ENCODE data around the gene TMEM151B. TPM values are rescaled to one million over a fixed set of nuclear protein-coding genes. Genes with fewer than 3 reads are reported as not detected.

Gene TMEM151B
- total and polyA plus RNA-seq, 2 donors (not counting 1 experiment from before 2014, with no cell fraction given): 0.01 to 0.10 TPM

DNA sequence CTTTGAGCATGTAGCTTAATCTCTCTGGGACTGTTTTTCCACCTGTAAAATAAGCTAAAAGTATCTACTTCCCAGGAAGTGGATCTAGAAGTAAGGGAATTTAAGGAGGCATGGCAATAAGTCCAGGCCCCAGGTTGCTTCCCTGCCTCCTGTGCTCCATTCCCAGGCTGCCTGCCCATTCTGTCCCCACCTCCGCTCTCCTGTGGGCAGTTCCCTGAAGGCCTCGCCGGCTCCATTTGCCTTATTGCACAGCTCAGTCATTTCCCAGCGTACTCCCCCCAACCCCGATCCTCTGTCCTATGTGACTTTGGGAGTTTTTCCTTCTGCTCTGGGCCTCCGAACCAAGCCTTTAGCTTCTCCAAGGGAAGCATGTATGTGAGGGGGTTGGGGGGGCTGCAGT lies 42.2 kb upstream of the TMEM151B start:
- Mint-ChIP-seq H3K27ac (no peak overlapping the region), H3K4me1 (peaks cover 10% of the 10 kb centered on the region), H3K4me3 (no peak overlapping the region), H3K9me3 (ENCODE audit: insufficient read depth) (no peaks in the 10 kb centered on the region), H3K27me3 (no peaks in the 10 kb centered on the region)
- Histone ChIP-seq H3K4me2 (replicated peaks; ENCODE audit: low read depth, low read length, poor library complexity, severe bottlenecking) (no peak overlapping the region), H3K9me3 (ENCODE audit: control extremely low read depth in 1 of 3, control insufficient read depth in 2 of 3, insufficient read depth in 1 of 3, low read length in 2 of 3) (no peaks in the 10 kb centered on the region), H3K36me3 (replicated peaks in 1 of 2; ENCODE audit: control extremely low read depth in 1 of 2, control insufficient read depth in 1 of 2, extremely low read depth in 1 of 2, insufficient read depth in 2 of 2, low read length in 1 of 2) (no peaks in the 10 kb centered on the region), H2AFZ (ENCODE audit: insufficient read depth, low read depth, low read length, poor library complexity, severe bottlenecking) (no peak overlapping the region), H3K4me3 (ENCODE audit: control extremely low read depth in 1 of 5, extremely low read depth in 1 of 5, insufficient read depth in 1 of 5, low read depth in 2 of 5, low read length in 4 of 5) (no peak overlapping the region), H3K9ac (ENCODE audit: low read length) (no peak overlapping the region), H4K20me1 (ENCODE audit: control insufficient read depth, insufficient read depth, low read length, poor library complexity, severe bottlenecking) (no peaks in the 10 kb centered on the region), H3K27ac (ENCODE audit: low read length in 2 of 2) (no peak overlapping the region), H3K79me2 (ENCODE audit: control insufficient read depth, insufficient read depth, low read length) (peaks cover 5% of the 10 kb centered on the region), H3K4me1 (ENCODE audit: control insufficient read depth in 2 of 2, insufficient read depth in 2 of 2, low read length in 2 of 2) (peaks cover 8 to 11% of the 10 kb centered on the region in 2 donors), H3K27me3 (replicated peaks in 1 of 4; ENCODE audit: control extremely low read depth in 1 of 4, control insufficient read depth in 3 of 4, insufficient read depth in 4 of 4, low read length in 3 of 4) (peaks cover 0 to 1% (median 0%) of the 10 kb centered on the region in 4 experiments)
- DNase-seq (no peak), ATAC-seq (ENCODE audit: low read depth) (no peak)
- CTCF ChIA-PET: interaction anchor here (0.9 to 1.3 kb wide), 2 partner anchors 9 to 30 kb away, joined by 3 to 5 read pairs; no protein-coding TSS in a partner anchor
- WGBS (ENCODE audit: insufficient coverage): 100% methylated on average over 2 of the region's 6 CpGs
- TF ChIP-seq CTCF (IDR thresholded peaks at IDR 0.05) (no peak), EZH2 (IDR thresholded peaks at IDR 0.05; ENCODE audit: borderline replicate concordance, insufficient read depth, low read depth, low read length, poor library complexity, severe bottlenecking) (no peak)
- POLR2A ChIA-PET: interaction anchor here (0.5 to 1.3 kb wide), 2 partner anchors 19 to 73 kb away, joined by 3 read pairs; partner anchors contain the start of gene HSP90AB1
- intact Hi-C loops (cut with micrococcal nuclease): no loop called here

GRCh38 chr6:44228433-44228832 lies 41.8 kb upstream of the TMEM151B start:
- WGBS (ENCODE audit: insufficient coverage): 100% methylated on average over 7 of the region's 7 CpGs
- H3K79me2 ChIP-seq (ENCODE audit: control insufficient read depth, insufficient read depth, low read length): peaks cover 5% of the 10 kb centered on the region

More at GRCh38 chr6:44228433-44228832, 41.8 kb upstream of the TMEM151B start:
- intact Hi-C loops (cut with micrococcal nuclease): no loop called here
- no peaks in the 10 kb centered on the region for H4K20me1 ChIP-seq (ENCODE audit: control insufficient read depth, insufficient read depth, low read length, poor library complexity, severe bottlenecking)
- no peak overlapping the region for H3K9ac ChIP-seq (ENCODE audit: low read length)
- no peak overlapping the region for H2AFZ ChIP-seq (ENCODE audit: insufficient read depth, low read depth, low read length, poor library complexity, severe bottlenecking)
- Mint-ChIP-seq H3K4me1 (peaks cover 9% of the 10 kb centered on the region), H3K27me3 (no peaks in the 10 kb centered on the region), H3K27ac (no peak overlapping the region), H3K4me3 (no peak overlapping the region), H3K9me3 (ENCODE audit: insufficient read depth) (no peaks in the 10 kb centered on the region)
- peaks cover 7 to 10% of the 10 kb centered on the region in 2 donors for H3K4me1 ChIP-seq (ENCODE audit: control insufficient read depth in 2 of 2, insufficient read depth in 2 of 2, low read length in 2 of 2)
- TF ChIP-seq EZH2 (IDR thresholded peaks at IDR 0.05; ENCODE audit: borderline replicate concordance, insufficient read depth, low read depth, low read length, poor library complexity, severe bottlenecking) (no peak), CTCF (IDR thresholded peaks at IDR 0.05) (no peak)
- no peak overlapping the region for H3K4me2 ChIP-seq (replicated peaks; ENCODE audit: low read depth, low read length, poor library complexity, severe bottlenecking)
- no peak overlapping the region for H3K4me3 ChIP-seq (ENCODE audit: control extremely low read depth in 1 of 5, extremely low read depth in 1 of 5, insufficient read depth in 1 of 5, low read depth in 2 of 5, low read length in 4 of 5)
- ATAC-seq (ENCODE audit: low read depth) (no peak), DNase-seq (no peak)
- H3K27me3 ChIP-seq (replicated peaks in 1 of 4; ENCODE audit: control extremely low read depth in 1 of 4, control insufficient read depth in 3 of 4, insufficient read depth in 4 of 4, low read length in 3 of 4): no peaks in the 10 kb centered on the region
- no peaks in the 10 kb centered on the region for H3K36me3 ChIP-seq (replicated peaks in 1 of 2; ENCODE audit: control extremely low read depth in 1 of 2, control insufficient read depth in 1 of 2, extremely low read depth in 1 of 2, insufficient read depth in 2 of 2, low read length in 1 of 2)
- CTCF ChIA-PET: interaction anchor here (0.9 kb wide), 1 partner anchor 31 kb away, joined by 5 read pairs; no protein-coding TSS in a partner anchor
- POLR2A ChIA-PET: interaction anchor here (0.5 to 1.3 kb wide), 2 partner anchors 18 to 73 kb away, joined by 3 read pairs; partner anchors contain the start of gene HSP90AB1
- no peaks in the 10 kb centered on the region for H3K9me3 ChIP-seq (ENCODE audit: control extremely low read depth in 1 of 3, control insufficient read depth in 2 of 3, insufficient read depth in 1 of 3, low read length in 2 of 3)
- H3K27ac ChIP-seq (ENCODE audit: low read length in 2 of 2): no peak overlapping the region
